ENCODE results near the gene MT2A. TPM values are rescaled to one million over a fixed set of nuclear protein-coding genes. Genes with fewer than 3 reads are reported as not detected.

MT2A gene
- total and polyA plus RNA-seq, 2 of the 13 experiments (the other 11 are each of a cell fraction or from before 2014, with no cell fraction given), result 135 to 371 TPM

DNA sequence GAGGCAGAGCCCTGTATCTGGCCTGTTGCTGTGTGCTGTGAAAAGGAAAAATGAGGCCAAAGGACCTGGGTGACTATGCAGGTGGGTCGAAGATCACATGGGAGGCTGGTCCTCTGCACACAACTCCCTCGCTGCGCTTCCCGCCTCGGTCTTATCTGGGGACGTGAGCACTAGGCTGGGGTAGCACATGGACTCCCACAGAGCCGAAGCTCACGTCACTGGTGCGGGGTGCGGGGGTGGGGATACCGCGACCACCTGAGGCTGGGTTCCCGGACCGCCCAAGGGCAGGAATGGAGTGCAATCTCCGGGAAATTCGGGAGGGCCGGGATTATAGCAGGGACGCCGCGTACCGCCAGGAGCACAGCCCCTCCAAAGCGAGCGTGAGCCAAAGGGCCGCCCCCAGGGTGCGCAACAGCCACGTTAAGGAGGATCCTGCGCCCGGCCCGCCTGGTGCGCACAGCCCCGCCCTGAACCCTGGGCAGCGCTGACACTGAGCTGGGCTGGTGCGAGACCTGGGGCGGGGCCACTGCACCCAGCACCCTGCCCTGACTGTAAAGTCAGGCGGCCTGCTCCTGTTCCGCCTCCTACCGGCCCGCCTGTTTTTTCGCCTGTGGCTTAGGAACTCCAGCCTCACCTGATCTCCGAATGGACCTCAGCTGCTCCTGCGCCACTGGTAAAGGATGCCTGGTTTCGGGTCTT is 34.8 kb downstream of the MT2A start (continued):
- TF ChIP-seq, protein P1, sequence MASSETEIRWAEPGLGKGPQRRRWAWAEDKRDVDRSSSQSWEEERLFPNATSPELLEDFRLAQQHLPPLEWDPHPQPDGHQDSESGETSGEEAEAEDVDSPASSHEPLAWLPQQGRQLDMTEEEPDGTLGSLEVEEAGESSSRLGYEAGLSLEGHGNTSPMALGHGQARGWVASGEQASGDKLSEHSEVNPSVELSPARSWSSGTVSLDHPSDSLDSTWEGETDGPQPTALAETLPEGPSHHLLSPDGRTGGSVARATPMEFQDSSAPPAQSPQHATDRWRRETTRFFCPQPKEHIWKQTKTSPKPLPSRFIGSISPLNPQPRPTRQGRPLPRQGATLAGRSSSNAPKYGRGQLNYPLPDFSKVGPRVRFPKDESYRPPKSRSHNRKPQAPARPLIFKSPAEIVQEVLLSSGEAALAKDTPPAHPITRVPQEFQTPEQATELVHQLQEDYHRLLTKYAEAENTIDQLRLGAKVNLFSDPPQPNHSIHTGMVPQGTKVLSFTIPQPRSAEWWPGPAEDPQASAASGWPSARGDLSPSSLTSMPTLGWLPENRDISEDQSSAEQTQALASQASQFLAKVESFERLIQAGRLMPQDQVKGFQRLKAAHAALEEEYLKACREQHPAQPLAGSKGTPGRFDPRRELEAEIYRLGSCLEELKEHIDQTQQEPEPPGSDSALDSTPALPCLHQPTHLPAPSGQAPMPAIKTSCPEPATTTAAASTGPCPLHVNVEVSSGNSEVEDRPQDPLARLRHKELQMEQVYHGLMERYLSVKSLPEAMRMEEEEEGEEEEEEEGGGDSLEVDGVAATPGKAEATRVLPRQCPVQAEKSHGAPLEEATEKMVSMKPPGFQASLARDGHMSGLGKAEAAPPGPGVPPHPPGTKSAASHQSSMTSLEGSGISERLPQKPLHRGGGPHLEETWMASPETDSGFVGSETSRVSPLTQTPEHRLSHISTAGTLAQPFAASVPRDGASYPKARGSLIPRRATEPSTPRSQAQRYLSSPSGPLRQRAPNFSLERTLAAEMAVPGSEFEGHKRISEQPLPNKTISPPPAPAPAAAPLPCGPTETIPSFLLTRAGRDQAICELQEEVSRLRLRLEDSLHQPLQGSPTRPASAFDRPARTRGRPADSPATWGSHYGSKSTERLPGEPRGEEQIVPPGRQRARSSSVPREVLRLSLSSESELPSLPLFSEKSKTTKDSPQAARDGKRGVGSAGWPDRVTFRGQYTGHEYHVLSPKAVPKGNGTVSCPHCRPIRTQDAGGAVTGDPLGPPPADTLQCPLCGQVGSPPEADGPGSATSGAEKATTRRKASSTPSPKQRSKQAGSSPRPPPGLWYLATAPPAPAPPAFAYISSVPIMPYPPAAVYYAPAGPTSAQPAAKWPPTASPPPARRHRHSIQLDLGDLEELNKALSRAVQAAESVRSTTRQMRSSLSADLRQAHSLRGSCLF (CRISPR knock-in tag; IDR thresholded peaks at IDR 0.05; ENCODE audit: borderline replicate concordance), result no peak
- TF ChIP-seq NFIC (IDR thresholded peaks at IDR 0.05; ENCODE audit: low read length), result no peak
- TF ChIP-seq SMAD9 (CRISPR knock-in tag; IDR thresholded peaks at IDR 0.05), result 0 out of 2 replicates have a peak, but pooled peaks have one; percentile 37
- TF ChIP-seq EP300 (IDR thresholded peaks at IDR 0.05; ENCODE audit: low read depth in 2 of 2, low read length in 2 of 2), result no peak
- no peak for TF ChIP-seq EP300 (CRISPR knock-in tag; IDR thresholded peaks at IDR 0.05; ENCODE audit: borderline replicate concordance)
- TF ChIP-seq, protein P2, sequence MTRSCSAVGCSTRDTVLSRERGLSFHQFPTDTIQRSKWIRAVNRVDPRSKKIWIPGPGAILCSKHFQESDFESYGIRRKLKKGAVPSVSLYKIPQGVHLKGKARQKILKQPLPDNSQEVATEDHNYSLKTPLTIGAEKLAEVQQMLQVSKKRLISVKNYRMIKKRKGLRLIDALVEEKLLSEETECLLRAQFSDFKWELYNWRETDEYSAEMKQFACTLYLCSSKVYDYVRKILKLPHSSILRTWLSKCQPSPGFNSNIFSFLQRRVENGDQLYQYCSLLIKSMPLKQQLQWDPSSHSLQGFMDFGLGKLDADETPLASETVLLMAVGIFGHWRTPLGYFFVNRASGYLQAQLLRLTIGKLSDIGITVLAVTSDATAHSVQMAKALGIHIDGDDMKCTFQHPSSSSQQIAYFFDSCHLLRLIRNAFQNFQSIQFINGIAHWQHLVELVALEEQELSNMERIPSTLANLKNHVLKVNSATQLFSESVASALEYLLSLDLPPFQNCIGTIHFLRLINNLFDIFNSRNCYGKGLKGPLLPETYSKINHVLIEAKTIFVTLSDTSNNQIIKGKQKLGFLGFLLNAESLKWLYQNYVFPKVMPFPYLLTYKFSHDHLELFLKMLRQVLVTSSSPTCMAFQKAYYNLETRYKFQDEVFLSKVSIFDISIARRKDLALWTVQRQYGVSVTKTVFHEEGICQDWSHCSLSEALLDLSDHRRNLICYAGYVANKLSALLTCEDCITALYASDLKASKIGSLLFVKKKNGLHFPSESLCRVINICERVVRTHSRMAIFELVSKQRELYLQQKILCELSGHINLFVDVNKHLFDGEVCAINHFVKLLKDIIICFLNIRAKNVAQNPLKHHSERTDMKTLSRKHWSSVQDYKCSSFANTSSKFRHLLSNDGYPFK (CRISPR knock-in tag; IDR thresholded peaks at IDR 0.05; ENCODE audit: borderline replicate concordance), result no peak
- peak; percentile 46; the same call in 1 of the 2 replicates for TF ChIP-seq ZNF446 (CRISPR knock-in tag; IDR thresholded peaks at IDR 0.05)
- no peak for TF ChIP-seq ZFP82 (CRISPR knock-in tag; IDR thresholded peaks at IDR 0.05; ENCODE audit: borderline replicate concordance)
- no peak for TF ChIP-seq ZNF780A (CRISPR knock-in tag; IDR thresholded peaks at IDR 0.05)
- TF ChIP-seq, protein P3, sequence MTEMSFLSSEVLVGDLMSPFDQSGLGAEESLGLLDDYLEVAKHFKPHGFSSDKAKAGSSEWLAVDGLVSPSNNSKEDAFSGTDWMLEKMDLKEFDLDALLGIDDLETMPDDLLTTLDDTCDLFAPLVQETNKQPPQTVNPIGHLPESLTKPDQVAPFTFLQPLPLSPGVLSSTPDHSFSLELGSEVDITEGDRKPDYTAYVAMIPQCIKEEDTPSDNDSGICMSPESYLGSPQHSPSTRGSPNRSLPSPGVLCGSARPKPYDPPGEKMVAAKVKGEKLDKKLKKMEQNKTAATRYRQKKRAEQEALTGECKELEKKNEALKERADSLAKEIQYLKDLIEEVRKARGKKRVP (CRISPR knock-in tag; IDR thresholded peaks at IDR 0.05), result no peak
- TF ChIP-seq, protein P4, sequence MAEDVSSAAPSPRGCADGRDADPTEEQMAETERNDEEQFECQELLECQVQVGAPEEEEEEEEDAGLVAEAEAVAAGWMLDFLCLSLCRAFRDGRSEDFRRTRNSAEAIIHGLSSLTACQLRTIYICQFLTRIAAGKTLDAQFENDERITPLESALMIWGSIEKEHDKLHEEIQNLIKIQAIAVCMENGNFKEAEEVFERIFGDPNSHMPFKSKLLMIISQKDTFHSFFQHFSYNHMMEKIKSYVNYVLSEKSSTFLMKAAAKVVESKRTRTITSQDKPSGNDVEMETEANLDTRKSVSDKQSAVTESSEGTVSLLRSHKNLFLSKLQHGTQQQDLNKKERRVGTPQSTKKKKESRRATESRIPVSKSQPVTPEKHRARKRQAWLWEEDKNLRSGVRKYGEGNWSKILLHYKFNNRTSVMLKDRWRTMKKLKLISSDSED (CRISPR knock-in tag; IDR thresholded peaks at IDR 0.05), result no peak
- TF ChIP-seq, protein P5, sequence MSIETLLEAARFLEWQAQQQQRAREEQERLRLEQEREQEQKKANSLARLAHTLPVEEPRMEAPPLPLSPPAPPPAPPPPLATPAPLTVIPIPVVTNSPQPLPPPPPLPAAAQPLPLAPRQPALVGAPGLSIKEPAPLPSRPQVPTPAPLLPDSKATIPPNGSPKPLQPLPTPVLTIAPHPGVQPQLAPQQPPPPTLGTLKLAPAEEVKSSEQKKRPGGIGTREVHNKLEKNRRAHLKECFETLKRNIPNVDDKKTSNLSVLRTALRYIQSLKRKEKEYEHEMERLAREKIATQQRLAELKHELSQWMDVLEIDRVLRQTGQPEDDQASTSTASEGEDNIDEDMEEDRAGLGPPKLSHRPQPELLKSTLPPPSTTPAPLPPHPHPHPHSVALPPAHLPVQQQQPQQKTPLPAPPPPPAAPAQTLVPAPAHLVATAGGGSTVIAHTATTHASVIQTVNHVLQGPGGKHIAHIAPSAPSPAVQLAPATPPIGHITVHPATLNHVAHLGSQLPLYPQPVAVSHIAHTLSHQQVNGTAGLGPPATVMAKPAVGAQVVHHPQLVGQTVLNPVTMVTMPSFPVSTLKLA (IDR thresholded peaks at IDR 0.05), result no peak
- TF ChIP-seq CREM (IDR thresholded peaks at IDR 0.05), result no peak
- TF ChIP-seq CREM (CRISPR knock-in tag; IDR thresholded peaks at IDR 0.05), result no peak
- no peak for TF ChIP-seq FOXK2 (IDR thresholded peaks at IDR 0.05)
- TF ChIP-seq ZNF431 (CRISPR knock-in tag; IDR thresholded peaks at IDR 0.05; ENCODE audit: borderline replicate concordance, low read depth), result no peak
